SK-N-SH (cell line): ENCODE data around the gene AWAT2. TPM values are rescaled to one million over a fixed set of nuclear protein-coding genes. Genes with fewer than 3 reads are reported as not detected.

Experiments used
- polyA plus RNA-seq, 3 experiments: library from polyadenylated mRNA; depleted of rRNA; stranded (reverse); fragments of >200 nt; gene quantifications; 2 replicates each; pipeline ENCODE4 v1.2.3, GENCODE V29; 2012
- small RNA-seq, 7 experiments: library from RNA; depleted of rRNA; stranded (forward); fragments of <200 nt; gene quantifications; one replicate each; pipeline ENCODE3, GENCODE V24; 2012

Gene AWAT2
- polyA plus RNA-seq, 1 of the 3 experiments (the other 2 are of a cell fraction): 0.13 TPM

Small RNA genes within 50 kb of the gene (small RNA-seq; reads per million reads assigned to genes)
- gene MIR676: 0 to 2.1 (median 0) reads per million in 7 experiments

Other genes starting within 250 kb of the AWAT2 start
- gene OTUD6A, start 12.5 kb upstream of the AWAT2 start, polyA plus RNA-seq (2012; rRNA removed): not detected in 2 replicates
- 49.4 and 59.9 TPM in 2 replicates for gene IGBP1, start 83.5 kb upstream of the AWAT2 start, polyA plus RNA-seq (2012; rRNA removed)
- gene DGAT2L6, start 127.5 kb upstream of the AWAT2 start, polyA plus RNA-seq (2012; rRNA removed): 0.05 TPM in 1 of 2 replicates, not detected in the other
- not detected in 2 replicates for gene AWAT1, start 184.7 kb upstream of the AWAT2 start, polyA plus RNA-seq (2012; rRNA removed)
- gene P2RY4, start 210.3 kb upstream of the AWAT2 start, polyA plus RNA-seq (2012; rRNA removed): 0.05 and 0.06 TPM in 2 replicates
- not detected in 2 replicates for gene ARR3, start 218.4 kb upstream of the AWAT2 start, polyA plus RNA-seq (2012; rRNA removed)
- gene RAB41, start 232.2 kb upstream of the AWAT2 start, polyA plus RNA-seq (2012; rRNA removed): not detected in 2 replicates
- 169 and 190 TPM in 2 replicates for gene PDZD11, start 240.0 kb upstream of the AWAT2 start, polyA plus RNA-seq (2012; rRNA removed)
- 11.0 and 11.5 TPM in 2 replicates for gene KIF4A, start 240.2 kb upstream of the AWAT2 start, polyA plus RNA-seq (2012; rRNA removed)